NCI-H526 treated with DMSO at 0.1 percent for 48 hours (cell line): Measurements from ENCODE around the gene CLEC4M.
"Not testable (repeated sequence)": the region's sequence is repeated elsewhere in the genome, so short reads cannot be mapped to it uniquely, and the experiment has no call there.

ENCODE experiments used
- DNase-seq: peaks from one replicate; lab custom pipeline; 2025; lab: John Stamatoyannopoulos, UW

The CLEC4M gene

GRCh38 chr19:7740682-7741054 is 22.4 kb upstream of the CLEC4M start:
- no peak for DNase-seq

DNA sequence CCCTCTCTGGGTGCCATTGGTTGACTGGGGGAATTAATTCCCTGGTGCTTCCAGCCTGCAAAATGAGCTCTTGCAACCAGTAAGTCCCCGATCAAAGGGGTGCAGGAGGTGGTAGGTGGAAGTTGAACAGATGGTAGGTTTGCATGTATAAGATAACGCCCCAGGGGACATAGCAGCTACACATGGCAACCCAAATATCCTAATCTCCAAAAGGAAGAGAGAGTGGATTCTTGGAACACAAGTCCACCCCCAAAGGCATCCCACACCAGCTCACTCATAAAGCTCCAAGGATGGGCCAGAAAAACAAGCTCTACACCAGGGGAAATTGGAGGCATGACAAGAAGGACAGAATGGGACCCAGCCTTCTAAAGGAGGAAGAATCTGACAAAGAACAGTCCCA is 20.5 kb upstream of the CLEC4M start:
- DNase-seq = no peak

GRCh38 chr19:7742991-7743390 is 20.1 kb upstream of the CLEC4M start:
- DNase-seq = no peak

- no peak for DNase-seq
These were observed 19.6 kb upstream of the CLEC4M start for GRCh38 chr19:7743425-7743841.

- DNase-seq = no peak
These were observed 18.8 kb upstream of the CLEC4M start for GRCh38 chr19:7744199-7744786.

DNA sequence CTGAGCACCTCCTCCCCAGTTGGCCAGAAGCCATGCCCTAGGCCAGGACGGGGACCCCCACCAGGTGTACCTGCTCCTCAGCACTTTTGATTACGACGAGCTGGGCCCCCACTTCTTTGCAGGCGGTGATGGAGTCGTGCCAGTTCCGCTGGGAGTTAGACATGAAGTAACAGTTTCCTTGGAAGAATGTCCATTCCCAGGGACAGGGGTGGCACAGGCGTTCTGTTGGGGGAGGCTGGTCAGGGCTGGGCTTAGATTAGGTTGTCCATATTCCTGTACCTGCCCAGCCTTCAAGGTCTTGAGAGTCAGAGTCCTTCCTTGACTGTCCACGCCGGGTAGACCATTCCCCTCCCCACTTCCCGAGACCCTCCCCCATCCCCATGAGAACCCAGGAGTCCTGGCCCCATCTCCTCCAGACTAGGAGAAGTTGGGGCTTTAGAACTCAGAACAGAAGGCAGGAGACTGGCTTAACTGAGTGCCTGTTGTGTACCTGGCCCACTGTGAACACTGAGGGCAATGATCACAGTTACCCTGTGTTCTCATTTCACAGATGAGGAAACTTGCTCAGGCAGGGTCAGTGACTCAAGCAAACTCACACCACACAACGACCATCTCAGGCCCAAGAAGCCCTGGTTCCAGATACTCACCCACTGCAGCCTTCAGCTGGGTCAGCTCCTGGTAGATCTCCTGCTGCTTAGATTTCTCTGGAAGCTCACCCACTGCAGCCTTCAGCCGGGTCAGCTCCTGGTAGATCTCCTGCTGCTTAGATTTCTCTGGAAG is 18.0 kb upstream of the CLEC4M start:
- no peak for DNase-seq

DNA sequence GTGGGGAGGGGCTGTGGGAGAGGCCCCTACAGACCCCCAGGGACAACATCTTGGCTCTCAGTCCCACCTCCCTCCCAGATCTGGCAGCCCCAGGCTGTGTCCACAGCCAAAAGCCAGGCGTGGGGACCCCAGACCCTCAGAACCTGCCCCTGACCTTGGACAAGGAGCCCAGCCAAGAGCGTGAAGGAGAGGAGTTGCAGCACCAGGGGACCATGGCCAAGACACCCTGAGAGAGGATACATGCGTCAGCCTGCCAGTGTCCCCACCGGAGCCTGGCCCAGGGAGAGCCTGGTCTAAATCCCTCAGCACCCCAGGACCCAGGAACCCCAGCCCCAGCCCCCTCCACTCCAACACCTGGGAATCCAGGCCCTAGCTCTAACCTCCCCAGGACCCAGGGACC is 16.7 kb upstream of the CLEC4M start:
- not testable (repeated sequence) for DNase-seq

DNA sequence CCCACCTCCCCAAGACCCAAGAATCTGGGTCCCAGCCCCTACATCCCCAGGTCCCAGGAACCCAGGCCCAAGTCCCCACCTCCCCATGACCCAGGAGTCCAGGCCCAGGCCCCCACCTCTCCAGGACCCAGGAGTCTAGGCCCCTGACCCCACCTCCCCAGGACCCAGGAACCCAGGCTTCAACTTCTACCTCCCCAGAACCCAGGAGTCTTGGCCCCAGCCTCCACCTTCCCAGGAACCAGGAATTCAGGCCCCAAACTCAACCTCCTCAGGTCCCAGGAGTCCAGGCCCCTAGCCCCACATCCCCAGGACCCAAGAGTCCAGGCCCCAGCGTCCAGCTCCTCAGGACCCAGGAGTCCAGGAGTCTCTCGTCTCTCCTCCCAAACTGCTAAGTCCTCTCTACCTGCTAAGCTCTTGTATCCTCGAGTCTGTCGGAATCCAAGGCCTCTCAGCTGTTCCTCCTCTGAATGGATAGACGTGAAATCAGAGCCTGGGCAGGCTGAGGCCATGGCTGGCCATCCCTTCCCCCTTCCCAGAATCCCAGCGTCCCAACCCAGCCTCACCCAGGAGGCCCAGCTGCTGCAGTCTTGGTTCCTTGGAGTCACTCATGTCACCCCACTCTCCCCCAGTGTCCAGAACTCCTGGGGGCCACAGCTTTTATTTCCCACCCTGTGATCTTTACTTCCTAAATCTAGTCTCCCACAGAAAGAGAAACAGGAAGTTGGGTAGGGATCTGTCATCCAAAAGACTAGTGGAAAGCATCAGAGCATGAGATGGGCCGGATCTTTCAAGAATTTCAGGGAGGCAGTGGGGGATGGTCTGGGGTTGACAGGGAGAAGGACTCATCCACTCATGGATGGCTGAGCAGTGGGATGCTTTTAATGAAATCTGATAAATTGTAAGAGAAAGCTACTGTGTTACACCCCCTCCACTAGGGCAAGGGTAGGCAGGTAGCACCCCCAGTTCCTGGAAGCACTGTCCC is 15.8 kb upstream of the CLEC4M start, which contains the start of gene CD209:
CD209 (minus strand) TSS at position 632 of the 982 bp plus-strand sequence; CDS start at position 609, 23 bp downstream.
- no peak for DNase-seq

- no peak for DNase-seq
These were observed 14.9 kb upstream of the CLEC4M start for GRCh38 chr19:7748171-7748570.

GRCh38 chr19:7748756-7749155 is 14.3 kb upstream of the CLEC4M start:
- peak; percentile 1 for DNase-seq

- DNase-seq = no peak
These were observed 11.8 kb upstream of the CLEC4M start for GRCh38 chr19:7751157-7751783.

DNA sequence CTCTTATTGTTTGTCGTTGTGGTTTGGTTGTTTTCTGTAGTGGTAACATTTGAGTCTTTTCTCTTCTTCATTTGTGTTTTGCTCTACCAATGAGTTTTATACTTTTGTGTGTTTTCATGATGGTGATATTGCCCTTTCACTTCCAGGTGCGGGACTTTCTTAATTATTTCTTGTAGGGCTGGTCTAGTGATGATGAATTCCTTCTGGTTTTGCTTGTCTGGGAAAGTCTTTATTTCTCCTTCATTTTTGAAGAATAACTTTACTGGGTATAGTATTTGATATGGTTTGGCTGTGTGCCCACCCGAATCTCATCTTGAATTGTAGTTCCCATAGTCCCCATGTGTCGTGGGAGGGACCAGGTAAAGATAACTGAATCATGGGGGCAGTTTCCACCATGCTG is 6.8 kb upstream of the CLEC4M start:
- no peak for DNase-seq

DNA sequence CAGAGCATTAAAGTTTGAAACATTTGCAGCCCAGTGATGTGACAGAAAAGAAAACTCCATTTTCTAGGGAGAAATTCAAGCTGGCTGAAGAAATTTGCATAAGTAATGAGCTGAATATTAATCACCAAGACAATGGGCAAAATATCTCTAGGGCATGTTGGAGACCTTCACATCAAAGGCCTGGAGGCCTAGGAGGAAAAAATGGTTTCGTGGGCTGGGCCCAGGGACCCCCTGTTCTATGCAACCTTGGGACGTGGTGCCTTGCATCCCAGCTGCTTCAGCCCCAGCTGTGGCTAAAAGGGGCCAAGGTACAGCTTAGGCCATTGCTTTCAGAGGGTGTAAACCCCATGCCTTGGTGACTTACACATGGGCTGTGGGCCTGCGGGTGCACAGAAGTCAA is 5.7 kb upstream of the CLEC4M start:
- no peak for DNase-seq

GRCh38 chr19:7759156-7759555 is 3.9 kb upstream of the CLEC4M start:
- DNase-seq = no peak

DNA sequence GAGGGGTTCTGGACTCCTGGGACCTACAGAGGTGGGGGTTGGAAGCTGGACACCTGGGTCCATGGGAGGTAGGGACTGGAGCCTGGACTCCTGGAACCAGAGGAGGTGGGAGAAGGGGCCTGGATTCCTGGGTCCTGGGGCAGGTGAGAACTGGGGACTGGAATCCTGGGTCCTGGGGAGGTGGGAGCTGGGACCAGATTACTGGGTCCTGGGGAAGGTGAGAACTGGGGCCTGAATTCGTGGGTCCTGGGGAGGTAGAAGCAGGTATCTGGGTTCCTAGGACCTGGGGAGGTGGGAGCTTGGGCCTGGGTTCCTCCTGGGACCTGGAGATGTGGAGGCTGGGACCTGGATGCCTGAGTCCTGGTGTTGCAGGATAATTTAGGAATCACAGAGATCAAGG is 653 bp downstream of the CLEC4M start:
- no peak for DNase-seq

DNA sequence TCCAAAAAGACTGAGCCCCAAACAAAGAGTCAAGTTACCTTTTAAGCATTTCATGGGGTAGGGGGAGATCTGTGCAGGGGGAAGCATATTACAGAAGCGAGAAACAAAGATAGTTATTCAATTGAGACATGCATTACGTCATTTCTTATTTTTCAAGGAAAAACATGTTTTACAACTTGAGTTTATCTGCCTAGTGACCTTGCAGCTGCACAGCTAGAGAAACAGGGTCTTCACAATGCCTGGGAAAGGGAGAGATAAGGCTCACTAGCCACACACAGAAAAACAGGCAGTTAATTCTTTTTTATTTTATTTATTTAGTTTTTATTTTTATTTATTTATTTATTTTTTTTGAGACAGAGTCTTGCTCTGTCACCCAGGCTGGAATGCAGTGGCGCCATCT is 1.1 kb downstream of the CLEC4M start:
- DNase-seq = not testable (repeated sequence)

DNA sequence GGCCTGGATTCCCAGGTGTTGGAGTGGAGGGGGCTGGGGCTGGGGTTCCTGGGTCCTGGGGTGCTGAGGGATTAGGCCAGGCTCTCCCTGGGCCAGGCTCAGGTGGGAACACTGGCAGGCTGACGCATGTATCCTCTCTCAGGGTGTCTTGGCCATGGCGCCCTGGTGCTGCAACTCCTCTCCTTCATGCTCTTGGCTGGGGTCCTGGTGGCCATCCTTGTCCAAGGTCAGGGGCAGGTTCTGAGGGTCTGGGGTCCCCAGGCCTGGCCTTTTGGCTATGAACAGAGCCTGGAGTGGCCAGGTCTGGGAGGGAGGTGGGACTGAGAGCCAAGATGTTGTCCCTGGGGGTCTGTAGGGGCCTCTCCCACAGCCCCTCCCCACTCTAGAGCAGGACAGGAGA is 2.0 kb downstream of the CLEC4M start:
- not testable (repeated sequence) for DNase-seq

DNA sequence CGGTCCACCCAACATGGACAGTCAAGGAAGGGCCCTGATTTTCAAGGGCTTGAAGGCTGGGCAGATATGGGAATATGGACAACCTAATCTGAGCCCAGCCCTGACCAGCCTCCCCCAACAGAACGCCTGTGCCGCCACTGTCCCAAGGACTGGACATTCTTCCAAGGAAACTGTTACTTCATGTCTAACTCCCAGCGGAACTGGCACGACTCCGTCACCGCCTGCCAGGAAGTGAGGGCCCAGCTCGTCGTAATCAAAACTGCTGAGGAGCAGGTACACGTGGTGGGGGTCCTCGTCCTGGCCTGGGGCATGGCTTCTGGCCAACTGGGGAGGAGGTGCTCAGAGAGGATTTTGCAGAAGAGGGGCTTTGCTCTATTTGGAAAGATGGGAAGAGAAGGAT is 3.5 kb downstream of the CLEC4M start:
- no peak for DNase-seq

- no peak for DNase-seq
These were observed 4.4 kb downstream of the CLEC4M start for GRCh38 chr19:7767487-7767886.

DNA sequence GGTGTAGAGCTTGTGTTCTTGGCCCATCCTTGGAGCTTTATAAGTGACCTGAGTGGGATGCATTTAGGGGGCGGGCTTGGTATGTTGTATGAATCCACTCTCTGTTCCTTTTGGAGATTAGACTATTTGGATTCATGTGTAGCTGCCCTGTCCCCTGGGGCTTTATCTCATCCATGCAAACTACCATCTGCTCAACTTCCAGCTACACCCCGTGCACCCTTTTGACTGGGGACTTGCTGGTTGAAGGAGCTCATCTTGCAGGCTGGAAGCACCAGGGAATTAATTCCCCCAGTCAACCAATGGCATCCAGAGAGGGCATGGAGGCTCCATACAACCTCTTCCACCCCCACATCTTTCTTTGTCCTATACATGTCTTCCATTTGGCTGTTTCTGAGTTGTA is 6.1 kb downstream of the CLEC4M start:
- peak; percentile 1 for DNase-seq

GRCh38 chr19:7771072-7771471 is 8.0 kb downstream of the CLEC4M start:
- no peak for DNase-seq

DNA sequence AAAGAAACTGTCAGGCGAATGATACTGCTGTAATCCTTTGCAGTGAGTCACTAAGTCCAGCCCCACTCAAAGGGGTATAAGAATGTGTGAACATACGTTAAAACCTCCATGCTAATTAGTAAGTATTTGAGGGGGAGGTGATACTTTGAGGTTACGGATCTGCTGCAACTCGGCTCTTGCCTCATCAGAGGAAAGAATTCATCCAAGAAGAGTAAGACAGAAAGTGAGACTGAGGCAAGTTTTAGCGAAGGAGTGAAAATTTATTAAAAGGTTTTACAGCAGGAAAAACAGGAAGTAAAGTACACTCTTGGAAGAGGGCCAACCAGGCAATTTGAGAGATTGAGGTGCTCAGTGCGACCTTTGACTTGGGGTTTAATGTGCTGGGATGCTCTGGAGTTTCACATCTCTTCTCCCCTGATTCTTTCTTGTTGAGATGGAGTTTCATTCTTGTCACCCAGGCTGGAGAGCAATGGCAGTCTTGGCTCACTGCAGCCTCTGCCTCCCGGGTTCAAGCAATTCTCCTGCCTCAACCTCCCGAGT is 9.8 kb downstream of the CLEC4M start:
- no peak for DNase-seq
